GM19467 (cell line): Measurements from ENCODE around the gene SPANXA2.
"Not testable (repeated sequence)": the region's sequence is repeated elsewhere in the genome, so short reads cannot be mapped to it uniquely, and the experiment has no call there.

ENCODE experiments used
- ATAC-seq: cut with Tn5 transposase; IDR thresholded peaks from one replicate; pipeline ENCODE4 v1.9.1; 2021; ENCODE audit warnings: mild to moderate bottlenecking, moderate library complexity; ENCODE audit not compliant: unreplicated experiment

SPANXA2 gene

GRCh38 chrX:141589408-141589807, at the start of gene SPANXA2:
Gene SPANXA2, plus strand, starts transcription at chrX:141589708. Its CDS starts 60 bp downstream, at chrX:141589768.
- ATAC-seq = not testable (repeated sequence)

DNA sequence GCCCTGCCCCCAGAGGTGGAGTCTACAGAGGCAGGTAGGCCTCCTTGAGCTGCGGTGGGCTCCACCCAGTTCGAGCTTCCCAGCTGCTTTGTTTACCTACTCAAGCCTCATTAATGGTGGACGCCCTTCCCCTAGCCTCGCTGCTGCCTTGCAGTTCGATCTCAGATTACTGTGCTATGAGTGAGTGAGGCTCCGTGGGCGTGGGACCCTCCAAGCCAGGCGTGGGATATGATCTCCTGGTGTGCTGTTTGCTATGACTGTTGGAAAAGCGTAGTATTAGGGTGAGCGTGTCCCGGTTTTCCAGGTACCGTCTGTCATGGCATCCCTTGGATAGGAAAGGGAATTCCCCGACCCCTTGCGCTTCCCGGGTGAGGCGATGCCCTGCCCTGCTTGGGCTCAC, 47.0 kb upstream of the SPANXA2 start:
- ATAC-seq = not testable (repeated sequence)

DNA sequence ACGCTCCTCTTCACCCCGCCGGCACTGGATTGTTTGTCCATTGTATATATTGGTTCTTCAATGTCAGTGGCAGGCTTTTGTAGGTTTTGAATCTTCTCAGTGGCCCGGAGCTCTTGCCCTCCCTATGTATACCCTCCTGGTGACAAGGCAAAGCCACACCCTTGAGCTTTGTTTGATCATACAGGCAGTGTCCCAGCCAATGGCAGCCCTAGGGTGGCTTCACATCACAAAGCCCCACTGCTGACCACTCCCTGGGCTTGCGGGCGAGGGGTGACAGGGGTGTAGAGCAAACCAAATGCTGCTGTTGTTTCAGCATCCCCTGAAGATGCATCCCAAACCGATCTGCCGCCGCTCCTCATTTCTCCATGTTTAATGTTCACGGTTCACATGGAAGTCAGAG, 4.9 kb upstream of the SPANXA2 start, which contains the start of gene SPANXA1:
TSS of gene SPANXA1 (minus strand) at position 101 of the 400 bp plus-strand sequence. CDS start at position 41, 60 bp downstream.
- ATAC-seq = not testable (repeated sequence)

GRCh38 chrX:141609111-141609510, 19.6 kb downstream of the SPANXA2 start:
- no peak for ATAC-seq

DNA sequence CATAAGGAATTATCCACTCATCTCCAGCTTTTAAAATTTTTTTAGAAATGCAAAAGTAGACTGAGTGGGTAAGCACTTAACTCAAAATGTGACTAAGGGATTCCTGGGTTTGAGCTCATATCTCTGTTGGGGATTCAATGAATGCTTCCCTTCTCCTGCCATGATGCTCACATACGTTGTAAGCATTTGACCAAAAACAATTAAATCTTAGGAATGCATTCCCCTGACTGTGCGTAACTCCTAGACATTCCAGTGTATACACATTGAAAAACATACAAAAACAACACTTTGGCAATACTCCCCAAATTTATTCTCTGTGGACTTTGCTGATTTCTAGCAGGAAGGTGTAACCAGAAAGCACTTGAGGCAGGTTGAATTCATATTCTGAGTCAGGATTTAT, 29.8 kb downstream of the SPANXA2 start:
- ATAC-seq = no peak

GRCh38 chrX:141632124-141632523, 42.6 kb downstream of the SPANXA2 start:
- ATAC-seq = no peak

DNA sequence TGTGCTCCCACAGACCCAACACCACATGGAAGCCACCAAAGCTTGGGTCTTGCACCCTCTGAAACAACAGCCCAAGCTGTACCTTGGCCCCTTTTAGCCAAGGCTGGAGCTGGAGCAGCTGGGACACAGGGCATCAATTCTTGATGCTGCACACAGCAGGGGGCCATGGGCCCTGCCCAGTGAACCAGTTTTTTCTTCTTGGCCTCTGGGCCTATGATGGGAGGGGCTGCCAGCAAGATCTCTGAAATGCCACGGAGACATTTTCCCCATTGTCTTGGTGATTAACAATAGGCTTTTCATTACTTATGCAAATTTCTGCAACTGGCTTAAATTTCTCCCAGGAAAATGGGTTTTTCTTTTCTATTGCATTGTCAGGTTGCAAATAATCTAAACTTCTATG, 49.0 kb downstream of the SPANXA2 start:
- no peak for ATAC-seq
